ENCODE data around the gene ARHGAP26. TPM values are rescaled to one million over a fixed set of nuclear protein-coding genes. Genes with fewer than 3 reads are reported as not detected.

Gene ARHGAP26
- total RNA-seq, 1 donor from 2014 or later, result 20.1 TPM

DNA sequence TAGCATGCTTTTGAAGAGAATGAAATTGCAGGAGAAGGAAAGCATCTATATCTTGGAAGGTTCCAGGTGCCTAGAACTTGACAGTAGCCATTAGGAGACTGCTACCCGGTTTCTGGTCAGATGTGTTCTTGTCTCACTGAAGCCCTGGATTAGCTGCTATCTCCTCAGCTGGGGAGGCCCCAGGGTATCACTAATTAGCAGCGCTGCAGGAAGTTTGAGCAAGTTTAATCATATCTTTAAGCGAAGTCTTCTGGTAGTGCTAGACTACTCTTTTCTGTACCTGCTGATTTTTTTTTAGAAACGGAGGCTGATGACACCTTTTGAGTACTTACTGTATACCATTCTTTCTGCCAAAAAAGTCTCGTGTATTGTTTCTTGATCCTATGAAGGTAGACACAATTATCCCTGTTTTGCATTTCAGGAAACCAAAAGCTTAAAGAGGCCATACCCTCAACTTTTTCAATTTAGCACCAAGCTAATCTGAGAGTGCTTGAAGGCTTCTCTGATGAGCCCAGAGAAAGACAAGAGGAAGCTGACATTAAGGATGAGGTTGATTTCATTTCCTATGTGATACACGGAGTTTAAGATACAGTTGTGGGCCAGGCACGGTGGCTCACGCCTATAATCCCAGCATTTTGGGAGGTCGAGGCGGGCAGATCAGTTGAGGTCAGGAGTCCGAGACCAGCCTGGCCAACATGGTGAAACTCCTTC lies 201.3 kb downstream of the ARHGAP26 start:
- Mint-ChIP-seq H3K4me1 (ENCODE audit: low read depth, unreplicated experiment) (peaks cover 8% of the 10 kb centered on the region), H3K27ac (ENCODE audit: unreplicated experiment) (no peak overlapping the region), H3K4me3 (ENCODE audit: unreplicated experiment) (no peak overlapping the region), H3K36me3 (ENCODE audit: unreplicated experiment) (no peaks in the 10 kb centered on the region), H3K9me3 (ENCODE audit: unreplicated experiment) (peaks cover 3% of the 10 kb centered on the region), H3K27me3 (ENCODE audit: unreplicated experiment) (no peaks in the 10 kb centered on the region)
- no peak for DNase-seq
- TF ChIP-seq, protein P1, sequence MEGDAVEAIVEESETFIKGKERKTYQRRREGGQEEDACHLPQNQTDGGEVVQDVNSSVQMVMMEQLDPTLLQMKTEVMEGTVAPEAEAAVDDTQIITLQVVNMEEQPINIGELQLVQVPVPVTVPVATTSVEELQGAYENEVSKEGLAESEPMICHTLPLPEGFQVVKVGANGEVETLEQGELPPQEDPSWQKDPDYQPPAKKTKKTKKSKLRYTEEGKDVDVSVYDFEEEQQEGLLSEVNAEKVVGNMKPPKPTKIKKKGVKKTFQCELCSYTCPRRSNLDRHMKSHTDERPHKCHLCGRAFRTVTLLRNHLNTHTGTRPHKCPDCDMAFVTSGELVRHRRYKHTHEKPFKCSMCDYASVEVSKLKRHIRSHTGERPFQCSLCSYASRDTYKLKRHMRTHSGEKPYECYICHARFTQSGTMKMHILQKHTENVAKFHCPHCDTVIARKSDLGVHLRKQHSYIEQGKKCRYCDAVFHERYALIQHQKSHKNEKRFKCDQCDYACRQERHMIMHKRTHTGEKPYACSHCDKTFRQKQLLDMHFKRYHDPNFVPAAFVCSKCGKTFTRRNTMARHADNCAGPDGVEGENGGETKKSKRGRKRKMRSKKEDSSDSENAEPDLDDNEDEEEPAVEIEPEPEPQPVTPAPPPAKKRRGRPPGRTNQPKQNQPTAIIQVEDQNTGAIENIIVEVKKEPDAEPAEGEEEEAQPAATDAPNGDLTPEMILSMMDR (IDR thresholded peaks at IDR 0.05; ENCODE audit: partially characterized antibody, unreplicated experiment), result no peak

DNA sequence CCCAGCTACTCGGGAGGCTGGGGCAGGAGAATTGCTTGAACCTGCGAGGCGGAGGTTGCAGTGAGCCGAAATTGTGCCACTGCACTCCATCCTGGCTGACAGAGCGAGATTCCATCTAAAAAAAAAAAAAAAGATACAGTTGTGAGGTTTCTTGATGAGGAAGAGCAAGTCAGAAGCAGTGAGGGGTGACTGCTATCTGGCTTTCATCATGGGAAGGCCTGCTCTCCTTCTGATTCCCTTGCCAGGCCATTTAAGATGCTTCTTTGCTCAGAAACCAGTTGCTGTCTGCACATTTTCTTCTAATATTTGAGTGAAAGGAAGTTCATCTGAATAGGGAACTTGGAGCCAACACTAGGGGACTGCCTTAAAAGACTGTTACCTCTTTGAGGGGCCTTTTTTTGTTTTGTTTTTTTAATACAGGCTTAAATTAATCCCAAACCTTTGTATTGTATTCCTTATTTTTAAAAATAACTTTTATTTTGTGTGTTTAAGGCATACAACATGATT lies 201.9 kb downstream of the ARHGAP26 start:
- Mint-ChIP-seq H3K27ac (ENCODE audit: unreplicated experiment) (no peak overlapping the region), H3K4me3 (ENCODE audit: unreplicated experiment) (no peak overlapping the region), H3K9me3 (ENCODE audit: unreplicated experiment) (peaks cover 3% of the 10 kb centered on the region), H3K27me3 (ENCODE audit: unreplicated experiment) (no peaks in the 10 kb centered on the region), H3K4me1 (ENCODE audit: low read depth, unreplicated experiment) (peaks cover 8% of the 10 kb centered on the region), H3K36me3 (ENCODE audit: unreplicated experiment) (no peaks in the 10 kb centered on the region)
- TF ChIP-seq, protein P1 (IDR thresholded peaks at IDR 0.05; ENCODE audit: partially characterized antibody, unreplicated experiment), result no peak
- DNase-seq, result no peak

DNA sequence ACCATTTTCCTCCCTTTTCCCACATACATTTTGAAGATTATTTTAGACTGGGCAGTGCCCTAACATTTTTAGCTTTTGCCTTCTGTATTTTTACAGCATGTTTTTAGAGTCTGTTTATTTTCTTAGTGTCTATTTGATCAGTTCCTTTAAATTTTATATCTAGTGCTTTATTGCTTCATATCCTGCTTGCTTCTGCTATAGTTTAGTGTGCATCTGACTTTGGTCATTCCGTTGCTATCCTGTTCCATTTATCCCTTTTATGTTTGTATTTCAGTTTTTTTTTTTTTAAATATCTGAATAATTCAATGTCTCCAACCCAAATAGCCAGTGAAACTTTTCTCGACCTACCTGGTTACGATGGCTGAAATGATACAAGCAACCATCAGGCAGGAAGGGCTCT lies 203.8 kb downstream of the ARHGAP26 start:
- peaks cover 3% of the 10 kb centered on the region for H3K9me3 Mint-ChIP-seq (ENCODE audit: unreplicated experiment)
- H3K36me3 Mint-ChIP-seq (ENCODE audit: unreplicated experiment), result no peaks in the 10 kb centered on the region
- no peak overlapping the region for H3K27ac Mint-ChIP-seq (ENCODE audit: unreplicated experiment)
- H3K4me3 Mint-ChIP-seq (ENCODE audit: unreplicated experiment), result no peak overlapping the region
- H3K27me3 Mint-ChIP-seq (ENCODE audit: unreplicated experiment), result no peaks in the 10 kb centered on the region
- peaks cover 8% of the 10 kb centered on the region for H3K4me1 Mint-ChIP-seq (ENCODE audit: low read depth, unreplicated experiment)
- TF ChIP-seq, protein P1 (IDR thresholded peaks at IDR 0.05; ENCODE audit: partially characterized antibody, unreplicated experiment), result no peak
- no peak for DNase-seq

DNA sequence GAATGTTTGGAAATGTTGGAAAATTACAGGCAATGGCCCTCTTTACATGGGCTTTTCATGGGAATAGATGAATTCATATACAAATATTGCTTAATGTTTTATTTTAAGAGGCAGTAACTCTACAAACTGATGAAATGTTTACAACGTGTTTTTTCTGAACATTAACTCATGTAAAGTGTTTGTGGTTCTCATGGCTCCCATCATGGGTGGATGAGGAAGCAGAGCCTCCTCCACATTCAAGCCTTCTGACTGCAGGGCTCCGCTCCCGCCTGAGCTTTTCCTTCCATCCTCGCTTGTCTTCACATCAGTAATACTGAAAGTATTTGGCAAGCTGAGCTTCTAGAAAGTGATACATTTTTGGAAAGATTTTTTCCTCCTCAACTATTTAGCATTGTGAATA lies 204.2 kb downstream of the ARHGAP26 start:
- TF ChIP-seq, protein P1 (IDR thresholded peaks at IDR 0.05; ENCODE audit: partially characterized antibody, unreplicated experiment), result no peak
- no peak for DNase-seq
- no peaks in the 10 kb centered on the region for H3K36me3 Mint-ChIP-seq (ENCODE audit: unreplicated experiment)
- H3K4me1 Mint-ChIP-seq (ENCODE audit: low read depth, unreplicated experiment), result peaks cover 8% of the 10 kb centered on the region
- no peak overlapping the region for H3K27ac Mint-ChIP-seq (ENCODE audit: unreplicated experiment)
- peaks cover 3% of the 10 kb centered on the region for H3K9me3 Mint-ChIP-seq (ENCODE audit: unreplicated experiment)
- H3K4me3 Mint-ChIP-seq (ENCODE audit: unreplicated experiment), result no peak overlapping the region
- H3K27me3 Mint-ChIP-seq (ENCODE audit: unreplicated experiment), result no peaks in the 10 kb centered on the region

DNA sequence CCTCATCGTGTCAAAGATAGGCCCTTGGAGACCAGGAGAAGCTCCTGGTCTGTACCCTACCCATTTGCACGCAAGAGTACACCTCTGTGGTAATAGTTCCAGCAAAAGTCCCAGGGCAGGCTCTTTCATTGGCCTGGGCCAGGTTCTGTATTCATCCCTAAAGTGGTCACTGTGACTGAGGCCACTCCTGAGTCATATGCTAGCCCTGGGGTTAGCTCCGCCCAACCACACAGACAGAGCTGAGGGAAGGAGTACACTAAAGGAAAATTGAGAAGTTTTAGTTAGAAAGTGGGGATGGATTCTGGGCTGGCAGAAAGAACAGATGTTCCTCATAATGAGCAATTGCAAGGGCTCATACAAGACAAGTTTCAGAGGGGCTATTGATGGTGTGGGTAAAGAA lies 206.7 kb downstream of the ARHGAP26 start:
- TF ChIP-seq, protein P1 (IDR thresholded peaks at IDR 0.05; ENCODE audit: partially characterized antibody, unreplicated experiment), result no peak
- Mint-ChIP-seq H3K9me3 (ENCODE audit: unreplicated experiment) (peaks cover 3% of the 10 kb centered on the region), H3K36me3 (ENCODE audit: unreplicated experiment) (no peaks in the 10 kb centered on the region)

More for the DNA sequence above, 206.7 kb downstream of the ARHGAP26 start:
- DNase-seq, result no peak
- no peak overlapping the region for H3K4me3 Mint-ChIP-seq (ENCODE audit: unreplicated experiment)
- H3K4me1 Mint-ChIP-seq (ENCODE audit: low read depth, unreplicated experiment), result peaks cover 7% of the 10 kb centered on the region
- H3K27ac Mint-ChIP-seq (ENCODE audit: unreplicated experiment), result no peak overlapping the region
- no peaks in the 10 kb centered on the region for H3K27me3 Mint-ChIP-seq (ENCODE audit: unreplicated experiment)

Measured in glutamatergic neuron (in vitro differentiated cells).